Colonic mucosa (tissue), 4 donors: ENCODE data around the gene STIM1. TPM values are rescaled to one million over a fixed set of nuclear protein-coding genes. Genes with fewer than 3 reads are reported as not detected.

Experiments used
- DNase-seq: peaks from one replicate; pipeline ENCODE4 v3.0.0-alpha.2; 2020
- H3K27ac ChIP-seq: fragments of 200-600 bp; one replicate; pipeline ENCODE4 v1.8.0; 2021
- H3K27me3 ChIP-seq: fragments of 200-600 bp; one replicate; pipeline ENCODE4 v1.8.0; 2021
- H3K36me3 ChIP-seq: fragments of 200-600 bp; one replicate; pipeline ENCODE4 v1.8.0; 2021
- H3K4me1 ChIP-seq: fragments of 200-600 bp; one replicate; pipeline ENCODE4 v1.8.0; 2021; ENCODE audit warnings: mild to moderate bottlenecking
- H3K4me3 ChIP-seq: fragments of 200-600 bp; one replicate; pipeline ENCODE4 v1.8.0; 2021
- H3K9ac ChIP-seq, 2 donors: one replicate each; pipeline ENCODE4 v1.7.0; 2013; ENCODE audit warnings: control low read depth in 2 of 2, low read depth in 2 of 2, low read length in 2 of 2
- H3K9me3 ChIP-seq: fragments of 200-600 bp; one replicate; pipeline ENCODE4 v1.8.0; 2021
- intact Hi-C: fragments of 100-400 bp; cut with DNase I; formaldehyde crosslinking; loops from one replicate; pipeline ENCODE4 v1.14.1; 2022
- total RNA-seq, 2 donors: library from RNA; stranded (reverse); fragmentation: NEBNext Ultra II Directional in 1 of 2; extraction: Animal tissue kit (Norgen Biotek cat#: 25700) in 1 of 2; gene quantifications; one replicate each; pipeline ENCODE4 v1.2.1, GENCODE V29; 2021
- TF ChIP-seq, protein P1 (sequence below): fragments of 200-600 bp; IDR thresholded peaks from one replicate; pipeline ENCODE4 v1.8.0; 2022; ENCODE audit warnings: antibody characterized with exemption, mild to moderate bottlenecking
- donor health status: healthy.
- donor health status: DM: no; HTN: no; CAD: no.
- donor health status: DM: no; HTN: no; CAD: no.

STIM1 gene
- total RNA-seq, 2 donors from 2014 or later, result 39.1 to 56.8 TPM

DNA sequence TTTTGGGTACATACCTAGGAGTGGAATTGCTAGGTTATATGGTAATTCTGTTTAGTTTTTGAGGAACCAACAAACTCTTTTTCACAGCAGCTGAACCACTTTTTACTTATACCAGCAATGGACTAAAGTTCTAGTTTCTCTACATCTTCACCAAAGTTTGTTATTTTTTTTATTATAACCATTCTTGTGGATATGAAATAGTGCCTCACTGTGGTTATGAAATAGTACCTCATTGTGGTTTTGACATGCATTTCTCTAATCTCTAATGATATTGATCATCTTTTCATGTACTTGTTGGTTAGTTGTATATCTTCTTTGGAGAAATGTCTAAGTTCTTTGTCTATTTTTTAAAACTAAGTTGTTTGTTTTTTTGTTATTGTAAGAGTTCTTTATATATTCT, 27.2 kb downstream of the STIM1 start:
- no peak for DNase-seq
- Histone ChIP-seq H3K9ac (no peak overlapping the region), H3K36me3 (no peaks in the 10 kb centered on the region), H3K27me3 (no peaks in the 10 kb centered on the region), H3K27ac (no peak overlapping the region), H3K9me3 (no peaks in the 10 kb centered on the region), H3K4me3 (no peak overlapping the region), H3K4me1 (peaks cover 12% of the 10 kb centered on the region)
- TF ChIP-seq, protein P1, sequence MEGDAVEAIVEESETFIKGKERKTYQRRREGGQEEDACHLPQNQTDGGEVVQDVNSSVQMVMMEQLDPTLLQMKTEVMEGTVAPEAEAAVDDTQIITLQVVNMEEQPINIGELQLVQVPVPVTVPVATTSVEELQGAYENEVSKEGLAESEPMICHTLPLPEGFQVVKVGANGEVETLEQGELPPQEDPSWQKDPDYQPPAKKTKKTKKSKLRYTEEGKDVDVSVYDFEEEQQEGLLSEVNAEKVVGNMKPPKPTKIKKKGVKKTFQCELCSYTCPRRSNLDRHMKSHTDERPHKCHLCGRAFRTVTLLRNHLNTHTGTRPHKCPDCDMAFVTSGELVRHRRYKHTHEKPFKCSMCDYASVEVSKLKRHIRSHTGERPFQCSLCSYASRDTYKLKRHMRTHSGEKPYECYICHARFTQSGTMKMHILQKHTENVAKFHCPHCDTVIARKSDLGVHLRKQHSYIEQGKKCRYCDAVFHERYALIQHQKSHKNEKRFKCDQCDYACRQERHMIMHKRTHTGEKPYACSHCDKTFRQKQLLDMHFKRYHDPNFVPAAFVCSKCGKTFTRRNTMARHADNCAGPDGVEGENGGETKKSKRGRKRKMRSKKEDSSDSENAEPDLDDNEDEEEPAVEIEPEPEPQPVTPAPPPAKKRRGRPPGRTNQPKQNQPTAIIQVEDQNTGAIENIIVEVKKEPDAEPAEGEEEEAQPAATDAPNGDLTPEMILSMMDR, result no peak
- intact Hi-C loops, result no loop called here

DNA sequence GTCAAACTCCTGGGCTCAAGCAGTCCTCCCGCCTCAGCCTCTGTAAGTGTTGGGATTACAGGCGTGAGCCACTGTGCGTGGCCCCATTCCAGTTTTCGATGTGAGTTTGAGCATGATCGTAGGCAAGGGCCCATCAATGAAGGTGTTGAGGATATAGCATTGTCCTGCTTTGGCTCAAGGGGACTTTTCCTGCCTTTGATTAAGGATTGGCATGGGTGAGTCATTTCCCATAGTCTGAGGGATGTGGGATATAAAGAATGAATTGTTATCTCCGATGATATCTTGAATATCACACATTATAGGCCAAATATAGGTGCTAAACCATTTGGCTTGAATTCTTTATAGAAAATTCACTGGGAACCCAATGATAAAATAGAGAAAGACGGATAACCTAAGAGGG, 30.4 kb downstream of the STIM1 start:
- H3K4me1 ChIP-seq, result no peaks in the 10 kb centered on the region
- TF ChIP-seq, protein P1, result no peak
- no peaks in the 10 kb centered on the region for H3K36me3 ChIP-seq
- intact Hi-C loops, result no loop called here
- H3K9ac ChIP-seq, result no peak overlapping the region
- no peaks in the 10 kb centered on the region for H3K27me3 ChIP-seq
- H3K4me3 ChIP-seq, result no peak overlapping the region
- no peak for DNase-seq
- H3K27ac ChIP-seq, result no peak overlapping the region
- H3K9me3 ChIP-seq, result no peaks in the 10 kb centered on the region

DNA sequence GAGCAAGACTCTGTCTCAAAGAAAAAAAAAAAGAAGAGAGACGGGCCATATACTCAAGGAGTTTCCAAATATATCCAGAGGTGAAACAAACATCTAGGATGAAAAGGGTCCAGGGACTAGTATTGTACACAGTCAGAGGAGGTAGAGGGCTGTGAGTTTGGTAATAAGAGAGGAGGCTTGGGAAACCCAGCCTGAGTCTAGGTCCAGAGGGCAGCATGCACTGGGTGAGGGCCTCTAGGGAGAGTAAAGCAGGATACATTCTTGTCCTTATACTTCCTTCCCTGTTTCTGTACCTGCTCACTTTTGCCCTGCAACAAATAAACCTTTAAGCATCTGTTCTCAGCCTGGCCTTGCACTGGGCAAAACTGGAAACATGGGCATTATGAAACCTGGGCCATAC, 31.5 kb downstream of the STIM1 start:
- DNase-seq, result no peak
- Histone ChIP-seq H3K27me3 (no peaks in the 10 kb centered on the region), H3K36me3 (no peaks in the 10 kb centered on the region), H3K27ac (no peak overlapping the region), H3K4me3 (no peak overlapping the region), H3K9ac (no peak overlapping the region), H3K9me3 (no peaks in the 10 kb centered on the region), H3K4me1 (no peaks in the 10 kb centered on the region)
- intact Hi-C loops, result no loop called here
- TF ChIP-seq, protein P1, result no peak

DNA sequence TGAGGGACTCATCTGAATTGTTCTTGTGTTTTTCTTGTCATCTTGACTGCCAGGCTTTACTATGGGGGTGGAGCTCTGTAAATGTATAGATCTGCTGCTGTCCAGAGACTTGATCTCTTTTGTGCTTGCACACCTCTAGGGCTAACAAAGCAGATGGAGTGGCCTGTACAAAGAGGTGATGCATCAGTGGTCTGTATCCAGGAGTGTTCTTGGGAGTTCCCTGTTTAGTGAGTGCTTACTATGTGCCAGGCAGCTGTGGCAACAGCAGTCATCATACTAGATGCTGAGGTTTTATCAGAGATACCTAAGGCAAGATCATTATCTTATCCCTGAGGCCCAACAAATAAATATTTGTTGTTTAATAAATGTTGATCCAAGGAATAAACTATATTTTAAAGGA, 33.4 kb downstream of the STIM1 start:
- DNase-seq, result no peak
- no peaks in the 10 kb centered on the region for H3K9me3 ChIP-seq
- no peaks in the 10 kb centered on the region for H3K36me3 ChIP-seq
- H3K4me1 ChIP-seq, result no peaks in the 10 kb centered on the region
- H3K27ac ChIP-seq, result no peak overlapping the region
- no peak overlapping the region for H3K4me3 ChIP-seq
- H3K27me3 ChIP-seq, result no peaks in the 10 kb centered on the region
- no peak overlapping the region for H3K9ac ChIP-seq
- intact Hi-C loops, result no loop called here
- TF ChIP-seq, protein P1, result no peak

DNA sequence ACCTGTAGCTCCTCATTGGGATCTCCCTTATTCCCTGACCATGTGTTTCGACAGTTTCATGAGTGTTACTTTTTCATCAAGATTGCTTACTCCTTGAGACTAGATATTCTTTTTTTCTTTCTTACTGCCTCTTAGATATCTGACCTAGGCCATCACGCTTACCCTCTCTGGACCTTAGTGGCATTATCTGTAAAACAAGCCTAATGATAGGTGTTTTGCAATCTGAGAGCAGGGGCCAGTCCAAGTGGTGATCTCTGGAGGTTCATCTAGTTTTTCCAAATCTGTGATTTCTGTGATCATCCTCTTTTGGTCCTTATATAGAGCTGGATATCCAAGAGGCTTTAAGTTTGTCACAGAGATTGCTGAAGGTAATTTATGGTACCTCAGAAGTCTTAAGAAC, 34.5 kb downstream of the STIM1 start:
- intact Hi-C loops, result no loop called here
- TF ChIP-seq, protein P1, result no peak
- H3K4me3 ChIP-seq, result no peak overlapping the region
- no peaks in the 10 kb centered on the region for H3K36me3 ChIP-seq
- no peak overlapping the region for H3K27ac ChIP-seq
- H3K9ac ChIP-seq, result no peak overlapping the region
- H3K27me3 ChIP-seq, result no peaks in the 10 kb centered on the region
- no peaks in the 10 kb centered on the region for H3K9me3 ChIP-seq
- H3K4me1 ChIP-seq, result peaks cover 5% of the 10 kb centered on the region
- DNase-seq, result no peak

DNA sequence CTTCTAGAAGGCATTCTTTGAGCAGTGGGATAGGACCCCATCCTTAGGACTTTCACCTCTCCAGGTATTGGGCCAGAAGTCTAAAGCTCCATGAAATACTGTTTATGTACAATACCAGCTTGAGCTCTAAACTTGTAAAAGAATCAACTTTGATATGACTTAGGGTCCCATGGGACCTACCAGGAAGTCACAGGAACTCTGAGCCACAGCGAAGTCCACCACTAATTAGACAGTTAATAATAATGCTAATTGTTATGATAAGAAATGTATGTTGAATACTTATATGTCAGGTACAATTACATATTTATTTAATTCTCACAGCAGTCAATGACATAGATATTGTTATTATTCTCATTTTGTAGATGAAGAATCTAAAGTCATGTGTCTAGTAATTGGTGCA, 35.3 kb downstream of the STIM1 start:
- Histone ChIP-seq H3K4me1 (peaks cover 8% of the 10 kb centered on the region), H3K27ac (no peak overlapping the region), H3K4me3 (no peak overlapping the region), H3K36me3 (no peaks in the 10 kb centered on the region), H3K9ac (no peak overlapping the region), H3K9me3 (no peaks in the 10 kb centered on the region), H3K27me3 (no peaks in the 10 kb centered on the region)
- DNase-seq, result no peak
- TF ChIP-seq, protein P1, result no peak
- intact Hi-C loops, result no loop called here
